ENCODE measurements around the gene HPF1.
A peak's percentile ranks its signal among the peaks of the same experiment; 100 is the strongest.

HPF1 gene

DNA sequence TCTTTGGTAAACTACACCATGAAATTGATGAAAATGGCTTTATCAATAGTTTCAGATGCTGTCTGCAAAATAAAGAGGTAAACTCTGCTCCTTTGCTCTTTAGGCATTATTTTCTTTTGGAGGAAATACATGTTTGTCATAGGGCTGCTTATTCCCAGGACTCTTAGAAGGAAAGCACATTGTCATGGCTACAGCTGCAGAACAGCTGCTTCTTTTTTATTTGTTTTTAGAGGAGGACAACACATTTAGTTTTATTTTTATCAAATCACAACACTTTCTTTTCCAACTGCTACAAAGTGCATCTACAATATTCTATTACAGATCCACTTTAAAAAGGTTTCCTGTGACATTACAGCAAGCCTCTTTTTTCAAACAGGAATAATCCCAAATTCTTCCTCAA is 12.7 kb upstream of the HPF1 start:
- no peak overlapping the region for H3K4me3 ChIP-seq (ENCODE audit: low read depth, low read length)
- DNase-seq (ENCODE audit: low read depth): no peak
- TF ChIP-seq POLR2A (IDR thresholded peaks at IDR 0.05; ENCODE audit: extremely low read depth, insufficient read length): no peak
- TF ChIP-seq, protein P1, sequence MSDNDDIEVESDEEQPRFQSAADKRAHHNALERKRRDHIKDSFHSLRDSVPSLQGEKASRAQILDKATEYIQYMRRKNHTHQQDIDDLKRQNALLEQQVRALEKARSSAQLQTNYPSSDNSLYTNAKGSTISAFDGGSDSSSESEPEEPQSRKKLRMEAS (IDR thresholded peaks at IDR 0.05; ENCODE audit: low read depth, low read length): no peak
- TF ChIP-seq, protein P2, sequence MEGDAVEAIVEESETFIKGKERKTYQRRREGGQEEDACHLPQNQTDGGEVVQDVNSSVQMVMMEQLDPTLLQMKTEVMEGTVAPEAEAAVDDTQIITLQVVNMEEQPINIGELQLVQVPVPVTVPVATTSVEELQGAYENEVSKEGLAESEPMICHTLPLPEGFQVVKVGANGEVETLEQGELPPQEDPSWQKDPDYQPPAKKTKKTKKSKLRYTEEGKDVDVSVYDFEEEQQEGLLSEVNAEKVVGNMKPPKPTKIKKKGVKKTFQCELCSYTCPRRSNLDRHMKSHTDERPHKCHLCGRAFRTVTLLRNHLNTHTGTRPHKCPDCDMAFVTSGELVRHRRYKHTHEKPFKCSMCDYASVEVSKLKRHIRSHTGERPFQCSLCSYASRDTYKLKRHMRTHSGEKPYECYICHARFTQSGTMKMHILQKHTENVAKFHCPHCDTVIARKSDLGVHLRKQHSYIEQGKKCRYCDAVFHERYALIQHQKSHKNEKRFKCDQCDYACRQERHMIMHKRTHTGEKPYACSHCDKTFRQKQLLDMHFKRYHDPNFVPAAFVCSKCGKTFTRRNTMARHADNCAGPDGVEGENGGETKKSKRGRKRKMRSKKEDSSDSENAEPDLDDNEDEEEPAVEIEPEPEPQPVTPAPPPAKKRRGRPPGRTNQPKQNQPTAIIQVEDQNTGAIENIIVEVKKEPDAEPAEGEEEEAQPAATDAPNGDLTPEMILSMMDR (IDR thresholded peaks at IDR 0.05; ENCODE audit: low read depth, low read length): no peak

DNA sequence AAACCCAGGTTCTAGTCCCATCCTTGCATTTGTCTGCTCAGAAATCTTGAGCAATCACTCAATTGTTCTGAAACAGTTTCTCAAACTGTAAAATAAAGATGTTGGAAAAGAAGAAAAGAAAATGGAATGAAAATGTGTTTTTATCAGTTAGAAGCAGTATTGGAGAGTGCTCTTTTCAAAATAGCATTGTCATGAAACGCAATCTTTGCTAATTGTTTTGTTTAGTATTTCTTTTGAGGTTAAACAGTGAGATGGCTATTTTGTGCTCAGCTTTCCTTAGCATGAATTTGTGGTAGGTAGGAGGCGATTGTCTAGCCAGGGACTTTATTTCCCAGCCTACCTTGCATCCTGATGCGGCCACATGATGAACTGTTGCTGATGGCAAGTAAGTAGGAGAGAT is 10.6 kb upstream of the HPF1 start:
- H3K4me3 ChIP-seq (ENCODE audit: low read depth, low read length): no peak overlapping the region
- no peak for DNase-seq (ENCODE audit: low read depth)
- TF ChIP-seq, protein P2 (IDR thresholded peaks at IDR 0.05; ENCODE audit: low read depth, low read length): no peak
- TF ChIP-seq, protein P1 (IDR thresholded peaks at IDR 0.05; ENCODE audit: low read depth, low read length): no peak
- TF ChIP-seq MYC (IDR thresholded peaks at IDR 0.05; ENCODE audit: low read depth, low read length): no peak
- no peak for TF ChIP-seq POLR2A (IDR thresholded peaks at IDR 0.05; ENCODE audit: extremely low read depth, insufficient read length)

DNA sequence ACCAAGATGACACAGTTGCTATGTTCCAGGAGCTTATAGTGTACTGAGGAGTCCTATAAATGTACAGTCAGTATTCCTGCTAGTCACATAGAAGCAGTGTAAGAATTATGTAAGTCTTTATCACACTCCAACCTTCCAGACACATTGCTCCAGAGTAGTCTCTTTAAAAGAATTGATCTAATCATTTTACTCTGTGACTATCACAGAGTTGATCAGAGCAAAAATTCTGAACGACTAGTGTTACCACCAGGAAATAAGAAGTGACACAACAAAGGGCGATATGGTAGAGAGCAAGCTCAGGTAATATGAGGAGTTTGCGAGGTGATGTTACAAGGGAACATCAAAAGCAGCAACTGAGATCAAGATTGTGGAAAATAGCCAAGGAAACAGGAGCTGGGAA is 9.0 kb upstream of the HPF1 start:
- TF ChIP-seq POLR2A (IDR thresholded peaks at IDR 0.05; ENCODE audit: extremely low read depth, insufficient read length) (no peak), MYC (IDR thresholded peaks at IDR 0.05; ENCODE audit: low read depth, low read length) (no peak)
- no peak for DNase-seq (ENCODE audit: low read depth)
- no peak overlapping the region for H3K4me3 ChIP-seq (ENCODE audit: low read depth, low read length)

DNA sequence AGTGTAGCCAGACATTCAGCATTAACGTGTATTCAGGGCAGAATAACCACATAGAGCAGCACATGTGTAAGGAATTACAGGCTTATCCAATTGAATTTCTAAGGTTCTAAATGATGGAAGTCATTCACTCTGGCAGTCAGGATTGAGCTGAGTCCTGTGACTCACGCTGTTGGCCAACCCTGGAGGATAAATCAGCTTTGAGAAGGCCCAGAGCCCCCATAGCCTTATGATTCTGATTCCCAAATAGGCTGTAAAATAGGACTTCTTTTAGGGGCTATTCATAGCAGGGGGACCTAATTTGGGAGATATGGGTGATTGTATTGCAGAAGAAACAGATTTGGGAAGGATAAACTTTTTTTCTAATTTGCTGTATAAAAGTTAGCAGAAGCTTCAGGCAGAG is 8.1 kb upstream of the HPF1 start:
- TF ChIP-seq POLR2A (IDR thresholded peaks at IDR 0.05; ENCODE audit: extremely low read depth, insufficient read length): no peak
- DNase-seq (ENCODE audit: low read depth): no peak
- no peak overlapping the region for H3K4me3 ChIP-seq (ENCODE audit: low read depth, low read length)

DNA sequence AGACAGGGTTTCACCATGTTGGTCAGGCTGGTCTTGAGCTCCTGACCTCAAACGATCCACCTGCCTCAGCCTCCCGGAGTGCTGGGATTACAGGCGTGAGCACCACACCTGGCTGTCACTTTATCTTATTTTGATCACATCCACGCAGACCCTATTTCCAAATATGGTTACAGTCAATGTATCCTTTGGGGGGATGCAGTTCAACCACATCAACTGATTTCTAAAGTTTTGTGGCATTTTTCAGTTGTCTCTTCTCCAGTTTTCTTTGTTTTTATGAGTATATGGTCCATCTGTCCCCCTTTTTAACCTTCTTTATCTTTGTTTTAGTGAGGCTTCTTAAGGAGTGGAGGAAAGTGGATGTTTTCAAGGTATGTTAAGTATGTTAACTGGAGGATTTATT is 4.1 kb upstream of the HPF1 start:
- no peak overlapping the region for H3K4me3 ChIP-seq (ENCODE audit: low read depth, low read length)
- DNase-seq (ENCODE audit: low read depth): no peak
- TF ChIP-seq POLR2A (IDR thresholded peaks at IDR 0.05; ENCODE audit: extremely low read depth, insufficient read length) (no peak), MYC (IDR thresholded peaks at IDR 0.05; ENCODE audit: low read depth, low read length) (no peak)
- TF ChIP-seq, protein P1 (IDR thresholded peaks at IDR 0.05; ENCODE audit: low read depth, low read length): no peak
- TF ChIP-seq, protein P2 (IDR thresholded peaks at IDR 0.05; ENCODE audit: low read depth, low read length): no peak

DNA sequence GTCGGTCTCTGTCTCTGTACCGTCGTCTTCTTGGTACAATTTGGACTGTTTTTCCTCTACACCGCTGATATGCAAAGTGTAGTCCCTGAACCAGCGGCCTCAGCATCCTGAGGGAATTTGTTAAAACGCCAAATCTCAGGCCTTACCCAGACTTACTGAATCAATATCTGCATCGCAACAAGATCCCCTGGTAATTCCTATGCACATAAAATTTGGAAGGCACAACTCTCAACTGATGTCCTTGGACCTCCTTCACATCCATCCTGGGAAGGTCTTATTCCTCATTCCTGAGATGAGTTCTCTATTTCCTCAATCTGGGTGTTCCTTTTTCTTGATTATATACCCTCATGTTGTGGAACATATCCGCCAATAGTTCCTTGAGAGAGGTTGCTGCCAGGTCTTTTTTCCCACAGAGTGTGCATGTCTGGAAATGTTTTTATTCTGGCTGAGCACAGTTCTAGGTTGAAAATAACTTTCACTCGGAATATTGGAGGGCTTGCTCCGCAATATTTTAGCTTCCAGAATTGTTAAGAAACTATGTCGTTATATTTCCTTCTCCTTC is 738 bp upstream of the HPF1 start:
- TF ChIP-seq, protein P1 (IDR thresholded peaks at IDR 0.05; ENCODE audit: low read depth, low read length): no peak
- TF ChIP-seq MYC (IDR thresholded peaks at IDR 0.05; ENCODE audit: low read depth, low read length) (no peak), POLR2A (IDR thresholded peaks at IDR 0.05; ENCODE audit: extremely low read depth, insufficient read length) (no peak)
- TF ChIP-seq, protein P2 (IDR thresholded peaks at IDR 0.05; ENCODE audit: low read depth, low read length): no peak
- DNase-seq (ENCODE audit: low read depth): no peak
- H3K4me3 ChIP-seq (ENCODE audit: low read depth, low read length): no peak overlapping the region

DNA sequence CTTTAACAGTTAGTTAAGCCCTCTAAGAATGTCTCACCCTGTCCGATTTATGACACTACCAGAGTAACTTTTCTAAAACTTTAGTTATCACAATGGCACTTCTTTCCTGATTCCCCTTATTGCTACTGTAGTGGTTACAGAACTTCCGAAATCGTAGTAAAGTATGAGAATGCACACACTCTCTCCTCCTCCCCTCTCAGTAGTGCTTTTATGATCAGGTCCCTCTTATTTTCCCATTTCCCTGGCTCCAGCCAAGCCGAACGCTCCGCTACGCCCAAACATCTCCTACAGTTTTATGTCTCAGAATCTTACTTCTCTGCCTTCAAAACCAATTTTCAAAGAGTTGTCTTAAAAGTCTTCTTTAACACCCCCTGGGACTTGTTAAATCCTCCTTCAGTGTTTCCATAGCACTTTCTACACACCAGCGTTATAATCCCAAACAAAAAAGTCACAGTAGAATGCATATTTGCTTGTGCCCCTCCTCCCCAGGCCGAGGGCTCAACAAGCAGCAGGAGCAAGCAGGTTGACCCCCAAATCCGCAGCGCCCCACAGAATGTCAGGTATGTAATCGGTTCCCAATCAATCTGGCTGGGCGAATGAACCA is 671 bp downstream of the HPF1 start:
- peak; percentile 14 for DNase-seq (ENCODE audit: low read depth)
- TF ChIP-seq, protein P2 (IDR thresholded peaks at IDR 0.05; ENCODE audit: low read depth, low read length): no peak
- TF ChIP-seq POLR2A (IDR thresholded peaks at IDR 0.05; ENCODE audit: extremely low read depth, insufficient read length) (no peak), MYC (IDR thresholded peaks at IDR 0.05; ENCODE audit: low read depth, low read length) (no peak)
- TF ChIP-seq, protein P1 (IDR thresholded peaks at IDR 0.05; ENCODE audit: low read depth, low read length): no peak

More for the DNA sequence above, 671 bp downstream of the HPF1 start:
- H3K4me3 ChIP-seq (ENCODE audit: low read depth, low read length): peak overlapping the region; percentile 92

Measured in NB4 (cell line).